ENCODE data around the gene DOCK4.

DOCK4 gene

DNA sequence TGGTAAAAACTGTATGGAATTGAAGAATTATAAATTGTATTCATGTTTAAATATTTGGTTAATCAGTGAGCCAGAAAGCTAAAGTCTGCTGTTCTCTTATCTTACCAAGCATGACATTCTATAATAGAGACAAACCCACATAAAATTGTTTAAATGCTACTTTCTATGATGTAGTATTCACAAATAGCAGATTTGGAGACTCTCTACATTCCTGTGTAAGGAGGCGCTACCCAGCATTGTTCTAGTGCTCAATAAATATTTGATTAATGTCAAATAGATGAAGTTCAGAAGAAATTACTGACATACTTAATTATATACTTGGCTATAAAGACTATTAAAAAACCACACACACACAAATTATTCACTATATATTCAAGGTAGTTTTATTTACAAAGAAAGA is 49.8 kb downstream of the DOCK4 start:
- DNase-seq: no peak

DNA sequence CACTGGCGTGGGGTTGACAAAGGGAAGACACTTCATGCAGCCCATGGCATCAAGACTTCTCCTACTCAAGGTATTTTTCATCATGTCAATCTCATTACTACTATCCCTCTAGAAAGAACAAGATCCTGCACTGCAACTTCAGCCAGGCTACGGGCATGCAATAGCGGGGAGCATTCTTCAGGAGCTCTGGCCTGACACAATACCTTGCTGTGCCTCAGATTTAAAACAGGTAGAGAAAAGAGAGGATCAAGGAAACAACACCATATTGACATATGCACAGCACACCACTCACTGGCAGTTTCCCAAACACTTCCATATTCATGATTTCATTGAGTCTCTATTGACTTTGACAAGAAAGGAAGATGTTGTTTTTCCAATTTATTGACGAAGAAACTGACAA is 51.5 kb downstream of the DOCK4 start:
- peak; percentile 57 for DNase-seq

DNA sequence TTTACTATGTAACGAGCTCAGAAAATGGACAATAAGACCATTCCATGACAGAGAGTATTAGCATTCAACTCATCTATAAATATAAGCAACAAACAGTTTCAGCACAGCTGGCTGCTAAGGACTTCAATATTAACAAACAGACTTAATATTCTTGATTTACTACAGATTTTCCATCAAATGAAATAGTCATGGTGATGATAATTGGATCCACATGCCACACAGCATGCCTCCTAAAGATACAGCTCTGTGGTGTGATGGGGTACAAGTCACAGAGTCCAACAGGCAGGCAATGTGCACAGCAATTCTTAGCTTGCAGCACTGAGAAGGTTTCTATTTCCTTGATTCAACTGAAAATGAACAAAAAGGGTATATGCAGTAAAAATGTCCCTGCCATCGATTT is 54.0 kb downstream of the DOCK4 start:
- DNase-seq: no peak

DNA sequence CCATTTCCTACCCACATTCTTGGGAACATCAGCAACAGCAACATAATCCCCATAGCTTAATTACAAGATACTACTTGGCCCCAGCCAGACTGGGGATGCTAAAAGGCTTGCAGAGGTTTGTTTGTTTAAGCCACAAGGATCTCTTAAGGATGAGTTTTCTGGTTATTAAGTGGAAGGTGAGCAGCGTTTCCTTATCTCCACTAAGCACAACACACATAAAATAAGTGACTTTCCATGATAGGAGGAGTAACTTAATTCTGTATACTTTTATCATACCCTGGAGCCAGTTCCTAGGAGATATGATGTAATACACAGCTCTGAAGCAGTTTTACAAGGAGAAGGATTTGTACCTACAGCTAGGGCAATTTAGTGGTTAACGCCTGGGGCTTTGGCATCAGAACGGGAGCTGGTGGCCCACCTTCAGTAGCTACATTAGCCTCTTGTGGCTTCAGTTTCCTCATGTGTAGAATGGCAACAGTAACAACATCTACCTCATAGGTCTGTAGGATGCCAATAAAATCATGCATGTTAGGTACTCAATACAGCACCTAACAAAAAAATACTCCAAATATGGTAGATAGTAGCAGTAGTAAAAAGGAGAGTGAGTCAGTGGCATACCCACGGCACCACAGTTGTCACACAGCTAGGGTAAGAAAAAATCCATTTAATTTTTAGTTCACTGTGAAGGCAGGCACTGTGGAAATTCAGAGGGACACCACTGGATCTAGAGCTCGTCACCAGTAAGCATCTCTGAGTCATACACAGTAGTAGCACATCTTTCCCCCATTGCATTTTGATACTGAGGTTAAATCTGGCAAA is 55.2 kb downstream of the DOCK4 start:
- DNase-seq: peak; percentile 37

DNA sequence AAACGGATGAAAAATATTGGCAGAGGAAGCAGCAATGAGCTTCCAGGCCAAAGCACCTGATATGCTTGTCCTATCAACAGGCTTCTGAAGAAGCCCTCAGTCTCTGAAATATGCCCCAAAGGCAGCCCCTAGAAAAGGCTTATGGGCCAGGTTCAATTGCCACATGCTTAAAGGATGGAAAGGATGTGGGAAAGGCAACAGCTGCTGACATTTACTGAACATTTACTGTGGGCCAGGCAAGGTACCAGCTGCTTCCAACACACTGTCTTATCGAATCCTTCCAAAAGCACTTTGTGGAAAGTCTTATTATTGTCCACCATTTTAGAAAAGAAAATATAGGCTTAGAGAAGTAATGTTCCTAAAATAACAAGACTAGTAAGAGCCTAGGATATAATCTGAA is 56.5 kb downstream of the DOCK4 start:
- DNase-seq: no peak

DNA sequence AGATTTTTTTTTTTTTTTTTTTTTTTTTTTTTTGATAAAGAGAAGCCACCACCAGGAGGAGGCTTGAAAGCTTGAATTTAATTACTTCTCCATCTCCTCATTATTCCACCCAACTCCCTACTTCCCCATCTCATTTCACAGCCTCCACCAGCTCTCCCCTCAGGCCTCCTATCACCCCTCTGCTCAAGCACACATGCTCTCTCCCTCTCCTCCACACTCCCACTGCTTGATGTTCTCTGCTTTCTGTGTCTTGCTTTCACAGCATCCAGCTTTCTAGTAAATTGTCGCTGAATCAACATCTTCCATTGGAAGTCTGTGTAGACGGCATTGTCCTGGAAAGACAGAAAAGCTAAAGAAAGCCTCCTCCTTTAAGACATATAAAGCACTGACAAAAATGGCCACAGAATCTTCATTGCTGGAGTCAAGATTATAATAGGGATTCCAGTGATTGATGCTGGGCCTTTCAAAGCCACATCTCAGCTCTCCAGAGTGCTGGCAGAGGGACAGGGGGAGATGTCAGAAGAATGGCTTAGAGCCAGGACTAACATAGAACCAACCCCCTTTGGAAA is 58.3 kb downstream of the DOCK4 start:
- peak; percentile 55 for DNase-seq

DNA sequence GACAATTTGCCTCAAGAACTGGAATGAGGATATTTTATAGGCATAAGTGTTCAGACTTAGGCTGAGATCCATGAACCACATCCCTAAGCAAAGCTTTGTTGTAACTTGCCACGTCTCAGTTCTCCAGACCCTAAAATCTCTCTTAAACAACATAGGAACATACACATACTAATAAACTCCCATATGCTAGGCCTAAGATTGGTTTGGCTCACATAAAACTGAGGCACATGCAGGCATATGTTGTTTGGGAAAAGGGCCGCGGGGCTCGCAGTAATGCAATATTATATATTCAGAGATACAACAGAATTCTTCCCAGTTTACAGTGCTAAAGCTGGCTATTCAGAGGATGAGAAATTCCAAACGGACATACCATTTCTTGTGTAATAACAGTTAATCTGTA is 61.0 kb downstream of the DOCK4 start:
- no peak for DNase-seq

DNA sequence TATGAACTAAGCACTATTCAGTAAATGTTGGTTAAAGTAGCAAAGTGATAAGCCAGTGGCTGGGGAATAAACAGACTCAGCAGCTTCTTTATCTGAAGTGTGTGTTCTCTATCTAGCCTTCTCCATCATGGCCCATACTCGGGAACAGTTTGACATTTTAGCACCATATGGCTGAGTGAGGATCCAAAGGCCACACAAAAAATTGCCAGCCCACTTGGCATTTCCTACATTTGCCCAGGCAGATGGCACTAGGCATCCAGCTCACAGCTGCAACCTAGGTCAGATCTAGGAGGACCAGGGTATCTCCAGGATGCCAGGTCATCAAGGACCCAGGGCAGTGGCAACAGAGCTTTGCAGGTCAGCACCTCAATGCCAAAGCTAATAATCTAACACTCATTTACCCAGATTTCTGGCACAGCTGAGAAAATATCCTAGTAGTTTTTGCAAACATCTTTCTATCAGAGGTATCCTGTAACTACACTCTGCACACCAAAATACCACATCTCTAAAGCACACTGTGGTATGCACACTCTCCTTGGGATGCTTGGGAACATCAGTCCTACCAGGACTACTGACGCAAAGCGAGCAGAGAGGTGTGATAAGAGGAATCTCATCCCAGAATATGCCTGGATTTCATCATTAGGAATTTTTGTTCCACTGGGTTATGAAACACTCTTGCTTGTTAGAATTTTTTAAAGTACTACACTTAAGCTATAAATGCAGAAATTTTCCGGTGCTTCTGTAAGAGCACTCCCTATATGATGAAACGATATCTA is 61.7 kb downstream of the DOCK4 start:
- DNase-seq: no peak

DNA sequence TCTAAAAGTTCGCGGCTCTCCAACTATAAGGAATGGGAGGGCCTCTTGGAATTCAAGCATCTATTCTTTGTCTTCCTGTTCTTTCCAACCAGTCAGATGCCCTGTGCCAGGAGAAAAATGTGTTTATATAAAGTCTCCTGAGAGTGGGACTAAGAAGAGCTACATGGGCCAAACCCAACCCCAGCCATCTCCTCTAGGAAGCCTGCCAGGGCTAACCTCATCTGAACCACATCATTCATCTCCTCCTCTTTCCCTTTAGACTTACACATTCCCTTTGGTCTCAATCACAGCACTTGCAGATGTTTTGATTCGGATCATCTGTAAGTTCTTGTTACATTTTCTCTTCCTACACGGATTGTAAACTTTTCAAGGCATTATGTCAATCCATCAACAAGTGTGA is 62.6 kb downstream of the DOCK4 start:
- no peak for DNase-seq

DNA sequence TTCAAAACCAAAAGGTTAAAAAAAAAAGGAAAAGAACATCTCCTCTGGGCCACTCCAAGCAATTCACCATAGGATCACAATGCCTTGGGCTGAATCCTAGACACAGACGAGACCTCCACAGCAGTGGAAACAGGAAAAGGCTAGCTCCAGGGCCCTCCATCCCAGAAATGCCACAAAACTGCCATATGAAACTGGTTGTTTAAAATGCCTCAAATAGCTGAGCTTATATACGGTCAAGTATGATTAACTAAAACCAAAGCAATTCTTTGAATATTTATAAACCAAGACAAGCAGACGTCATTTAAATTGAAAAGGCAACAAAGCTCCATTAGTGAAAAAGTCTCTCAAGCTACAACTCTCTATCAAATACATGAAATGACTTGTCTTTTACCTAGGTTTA is 63.1 kb downstream of the DOCK4 start:
- DNase-seq: no peak

DNA sequence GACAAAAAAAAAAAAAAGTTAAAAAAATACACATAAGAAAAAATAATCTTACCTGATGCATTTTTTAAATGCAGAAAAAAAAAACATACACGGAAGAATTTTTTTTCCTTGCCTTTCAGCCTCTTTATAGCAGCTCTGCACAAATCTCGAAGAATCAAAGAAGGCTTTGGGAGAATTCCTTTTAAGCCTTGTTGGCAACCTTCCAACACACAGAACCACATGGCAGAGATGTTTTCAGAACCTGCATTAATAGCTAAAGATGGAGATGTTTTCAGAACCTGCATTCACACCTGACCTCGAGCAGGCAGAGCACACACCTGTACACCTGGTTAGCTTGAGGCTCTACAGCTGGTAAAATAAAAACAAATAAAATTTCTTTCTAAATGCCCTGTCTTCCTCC is 65.6 kb downstream of the DOCK4 start:
- DNase-seq: peak; percentile 12

DNA sequence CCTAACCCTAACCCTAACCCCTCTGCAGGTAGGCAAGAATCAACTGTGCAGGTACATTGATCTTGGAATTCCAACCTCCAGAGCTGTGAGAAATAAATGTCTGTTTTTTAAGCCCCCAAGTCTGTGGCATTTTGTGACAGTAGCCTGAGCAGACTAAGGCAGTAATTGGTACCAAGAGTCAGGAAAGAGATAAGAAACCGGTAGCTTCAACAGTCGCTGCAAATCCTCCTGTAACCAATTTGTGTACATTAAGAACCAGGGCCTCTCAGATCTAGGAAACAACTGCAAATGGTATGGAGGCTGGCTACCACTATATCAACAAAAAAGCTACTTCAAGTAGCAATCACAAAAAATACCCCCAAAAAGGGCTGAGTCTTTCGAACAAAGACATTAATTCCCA is 67.3 kb downstream of the DOCK4 start:
- DNase-seq: no peak

DNA sequence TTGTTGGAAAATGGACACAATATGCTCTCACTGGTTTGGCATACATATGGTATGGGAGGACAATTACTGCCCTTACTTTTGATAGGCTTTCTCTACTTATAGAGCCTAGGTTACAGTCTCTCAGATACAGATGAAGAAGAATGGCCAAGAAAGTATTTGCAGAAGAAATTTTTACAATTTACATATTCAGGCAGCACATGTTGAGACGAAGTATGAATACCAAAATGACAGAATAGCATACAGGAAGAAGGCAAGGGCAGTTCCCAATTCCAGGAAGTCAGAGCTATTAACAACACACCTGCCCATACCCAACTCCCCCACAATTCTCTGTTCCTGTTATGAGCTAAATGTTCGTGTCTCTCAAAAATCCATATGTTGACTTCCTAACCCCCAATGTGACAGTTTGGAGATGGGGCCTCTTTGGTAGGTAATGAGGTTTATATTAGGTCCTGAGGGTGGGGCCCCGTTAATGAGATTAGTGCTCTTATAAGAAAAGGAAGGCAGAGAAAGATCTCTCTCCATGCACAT is 67.8 kb downstream of the DOCK4 start:
- DNase-seq: no peak

DNA sequence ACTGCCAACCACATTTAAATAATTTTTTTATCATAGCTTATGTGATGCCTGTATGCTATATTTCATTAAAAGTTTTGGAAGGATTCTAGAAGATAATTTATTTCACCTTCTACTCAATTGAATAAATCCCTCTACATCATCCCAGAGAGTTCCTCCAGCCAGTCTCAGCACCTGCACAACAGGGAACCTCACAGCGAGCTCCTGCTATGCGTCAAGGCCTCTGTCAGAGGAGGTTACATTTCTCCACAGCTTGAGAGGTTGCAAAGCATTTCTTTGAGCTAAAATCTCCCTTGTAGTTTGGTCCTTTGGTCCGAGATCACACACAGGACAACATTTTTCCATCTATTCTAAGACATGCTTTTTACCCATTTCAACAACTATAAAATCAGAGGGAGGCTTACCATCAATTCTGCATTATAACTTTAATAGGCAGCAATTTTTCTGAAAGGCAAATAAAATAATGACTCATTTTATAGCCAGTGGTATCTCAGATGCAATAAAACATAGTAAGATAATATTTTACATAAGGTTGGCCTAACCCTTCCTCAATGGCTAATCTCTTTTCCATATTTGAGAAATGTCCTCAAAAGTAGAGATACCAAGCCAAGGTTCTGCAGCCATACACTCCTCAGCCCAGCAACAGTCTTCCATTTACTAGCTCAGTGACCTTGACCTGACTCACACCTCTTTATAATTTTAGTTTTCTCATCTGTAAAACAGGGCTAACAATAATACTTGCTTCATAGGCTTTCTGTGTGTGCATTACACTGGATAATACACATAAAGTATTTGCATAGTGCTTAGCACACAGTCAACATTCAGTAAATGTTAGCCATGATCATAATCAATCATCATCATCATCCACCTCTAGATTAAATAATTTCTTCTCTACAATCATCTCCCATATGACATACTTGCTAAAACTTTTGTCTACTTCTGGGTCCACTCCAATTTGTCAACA is 68.8 kb downstream of the DOCK4 start:
- no peak for DNase-seq

DNA sequence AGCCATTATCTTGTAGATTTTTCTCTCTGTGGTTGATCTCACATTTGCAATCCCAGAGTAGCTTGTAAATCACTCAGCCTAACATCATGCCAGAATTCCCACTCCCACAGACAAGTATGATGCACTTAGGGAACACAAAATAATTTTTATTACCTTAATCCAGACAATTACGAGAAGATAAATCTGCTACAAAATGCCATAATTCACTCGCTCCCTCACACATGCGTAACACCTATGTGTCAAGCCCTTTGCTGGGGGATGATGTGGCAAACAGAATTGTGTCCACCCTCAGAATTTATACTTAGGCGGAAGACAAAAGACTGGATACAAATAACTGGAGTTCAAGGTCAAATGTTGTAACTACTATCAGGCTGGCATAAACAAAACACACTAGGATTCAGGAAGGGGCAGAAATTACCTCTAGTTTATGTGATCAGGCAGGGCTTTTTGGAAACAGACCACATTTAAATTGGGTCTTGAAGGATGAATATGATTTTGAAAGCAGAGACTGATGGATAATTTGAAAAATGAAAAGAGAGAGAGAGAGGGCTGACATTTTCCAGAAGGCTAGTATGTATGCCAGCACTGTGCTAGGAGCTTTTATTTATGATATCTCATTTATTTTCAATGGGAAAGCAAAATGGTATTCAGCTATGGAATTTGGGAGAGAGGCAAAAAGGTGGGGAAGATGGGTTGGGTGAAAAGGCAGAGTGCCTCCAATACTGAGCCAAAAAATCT is 69.8 kb downstream of the DOCK4 start:
- DNase-seq: no peak

DNA sequence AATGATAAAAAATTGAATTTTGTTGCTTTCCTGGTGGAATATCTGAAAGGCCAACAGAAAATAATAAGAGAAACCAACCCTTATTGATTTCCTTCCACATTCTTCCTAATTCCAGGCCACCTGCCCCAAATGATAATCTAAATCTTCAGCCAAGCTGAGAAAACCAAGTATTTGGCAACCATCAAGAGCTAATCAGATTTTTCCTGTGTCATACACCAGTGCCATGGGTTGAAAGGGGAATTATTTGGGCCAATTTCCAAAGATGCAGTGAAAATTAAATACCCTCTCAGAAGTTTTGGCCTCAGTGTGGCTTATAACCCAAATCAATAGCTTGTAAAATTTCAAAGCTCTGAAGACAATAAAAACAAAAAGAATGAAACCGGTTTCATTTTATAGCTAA is 70.4 kb downstream of the DOCK4 start:
- DNase-seq: no peak

DNA sequence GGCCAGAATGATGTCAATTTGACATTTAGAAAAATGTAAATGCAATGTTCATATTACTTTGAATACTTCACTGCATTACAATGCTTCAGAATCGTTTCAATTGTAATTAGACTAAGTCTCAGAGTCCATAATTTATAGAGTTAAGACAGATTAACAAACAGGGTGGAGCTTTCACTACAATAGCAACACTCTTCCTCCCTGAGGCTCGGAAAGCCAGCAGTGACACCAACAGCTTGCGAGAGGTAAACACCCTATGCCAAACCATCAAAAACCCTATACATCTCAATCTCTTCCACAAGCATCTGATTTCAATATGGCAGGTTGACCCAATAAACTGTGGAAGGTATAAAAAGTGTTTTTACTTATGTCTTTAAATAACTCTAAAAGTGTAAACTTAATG is 72.2 kb downstream of the DOCK4 start:
- no peak for DNase-seq

DNA sequence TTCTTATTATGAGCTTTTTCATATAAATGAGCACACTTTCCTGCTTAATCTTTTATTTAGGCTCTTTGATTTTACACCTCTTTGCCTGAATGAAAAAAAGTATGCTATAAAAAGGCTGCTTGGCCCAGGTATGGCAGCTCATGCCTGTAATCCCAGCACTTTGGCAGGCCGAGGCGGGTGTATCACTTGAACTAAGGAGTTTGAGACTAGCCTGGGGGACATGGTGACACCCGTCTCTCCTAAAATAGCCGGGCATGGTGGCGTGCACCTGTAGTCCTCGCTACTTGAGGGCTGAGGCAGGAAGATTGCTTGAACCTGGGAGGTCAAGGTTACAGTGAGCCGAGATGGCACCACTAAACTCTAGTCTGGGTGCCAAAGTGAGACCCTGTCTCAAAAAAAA is 72.9 kb downstream of the DOCK4 start:
- DNase-seq: no peak

DNA sequence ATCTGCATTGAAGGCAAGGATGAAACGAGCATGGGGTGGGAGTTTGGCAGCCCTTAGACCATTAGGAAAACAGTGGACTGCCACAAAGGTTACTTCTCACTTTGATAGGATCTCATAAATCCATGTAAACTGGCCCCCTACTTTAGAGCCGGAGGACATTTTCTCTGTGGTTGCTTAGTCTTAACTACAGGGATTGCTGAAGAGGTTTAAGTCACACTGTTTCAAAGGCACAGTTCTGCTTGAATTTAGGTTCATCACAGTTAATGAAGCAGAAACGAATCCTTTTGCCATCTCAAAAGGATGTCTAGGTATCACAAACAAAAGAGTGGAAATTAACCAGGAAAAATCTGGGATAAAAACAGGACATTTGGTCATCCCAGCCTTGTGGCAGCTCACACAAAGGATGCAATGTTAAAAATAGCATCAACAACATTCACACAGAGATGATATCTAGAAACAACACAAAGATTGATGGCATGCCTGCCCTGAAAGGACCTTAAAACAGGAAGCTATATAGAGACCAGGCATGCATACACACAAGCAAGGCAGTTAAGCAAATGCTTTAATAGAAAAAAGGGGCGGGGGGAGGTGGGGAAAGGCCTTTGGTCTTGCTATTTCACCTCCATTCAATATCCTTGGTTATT is 74.0 kb downstream of the DOCK4 start:
- DNase-seq: no peak

DNA sequence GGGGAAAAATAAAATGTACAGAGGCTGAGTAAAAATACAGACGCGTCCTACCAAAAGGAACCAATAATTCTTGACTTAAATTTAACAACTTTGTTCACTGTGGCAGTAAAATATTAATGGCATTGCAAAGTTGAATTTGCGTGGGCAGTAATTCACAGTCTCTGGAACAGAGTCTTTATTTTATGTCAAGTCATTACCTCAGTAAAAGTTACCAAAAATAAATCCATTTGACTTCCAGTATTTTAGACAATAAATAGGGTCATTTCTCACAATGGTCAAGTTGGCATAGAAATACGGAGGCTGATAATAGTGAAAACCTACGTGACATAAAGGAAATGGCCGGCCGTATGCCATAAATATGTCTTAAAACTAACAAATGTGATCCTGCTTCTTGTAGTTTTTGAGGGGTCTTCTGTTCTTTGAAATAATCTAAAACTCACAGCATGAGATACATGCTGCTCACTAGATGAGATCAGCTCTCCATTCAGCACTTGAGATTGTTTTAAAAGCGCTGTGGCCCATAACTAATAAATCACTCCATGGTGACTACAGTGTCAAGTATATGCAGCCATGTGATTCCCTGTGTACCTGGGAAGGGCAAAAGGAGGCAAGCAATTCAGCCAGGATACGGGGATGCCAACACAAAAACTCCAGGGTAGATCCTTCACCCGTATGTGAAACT is 75.3 kb downstream of the DOCK4 start:
- DNase-seq: peak; percentile 40
